CD8-positive, alpha-beta memory T cell (primary cell): ENCODE results near the gene ARID5B. TPM values are rescaled to one million over a fixed set of nuclear protein-coding genes. Genes with fewer than 3 reads are reported as not detected.

Experiments used
- CTCF ChIA-PET: fragments of 350-600 bp; sonication (Branson Sonifier 250); formaldehyde crosslinking; loops from one replicate; lab custom pipeline; 2021; ENCODE audit warnings: antibody characterized with exemption; lab: Charles Lee
- POLR2A ChIA-PET: fragments of 350-600 bp; sonication (Branson Sonifier 250); formaldehyde crosslinking; loops from one replicate; lab custom pipeline; 2021; ENCODE audit warnings: antibody characterized with exemption; lab: Charles Lee
- DNase-seq, 5 donors: peaks; one replicate each; pipeline versions ENCODE4 v3.0.0 to v3.0.0-alpha.2; 2020 to 2022; ENCODE audit warnings: mixed read lengths in 1 of 5
- H3K27ac ChIP-seq: one replicate; pipeline ENCODE4 v1.7.0; 2013; ENCODE audit warnings: low read depth, mild to moderate bottlenecking, low read length, moderate library complexity
- H3K27me3 ChIP-seq: 2 replicates; pipeline ENCODE4 v1.7.0; 2013; ENCODE audit warnings: low read length, mild to moderate bottlenecking; ENCODE audit not compliant: insufficient read depth, poor library complexity, severe bottlenecking
- H3K36me3 ChIP-seq: 2 replicates; pipeline ENCODE4 v1.7.0; 2013; ENCODE audit warnings: mild to moderate bottlenecking, low read length, moderate library complexity; ENCODE audit not compliant: insufficient read depth
- H3K4me1 ChIP-seq: 2 replicates; pipeline ENCODE4 v1.7.0; 2013; ENCODE audit warnings: mild to moderate bottlenecking, low read length, moderate library complexity; ENCODE audit not compliant: insufficient read depth
- H3K4me3 ChIP-seq: 2 replicates; pipeline ENCODE4 v1.7.0; 2013; ENCODE audit warnings: mild to moderate bottlenecking, low read length
- H3K9me3 ChIP-seq: 2 replicates; pipeline ENCODE4 v1.7.0; 2013; ENCODE audit warnings: mild to moderate bottlenecking, low read length
- H3K27ac Mint-ChIP-seq, 8 donors: one replicate each; pipeline ENCODE4 v1.8.0; 2020 to 2021; ENCODE audit warnings: mixed read lengths in 8 of 8, mild to moderate bottlenecking in 6 of 8, inconsistent platforms in 3 of 8, moderate library complexity in 3 of 8
- H3K27me3 Mint-ChIP-seq, 2 donors: one replicate each; pipeline ENCODE4 v1.8.0; 2020 to 2021; ENCODE audit warnings: mixed read lengths in 2 of 2, mild to moderate bottlenecking in 1 of 2, moderate library complexity in 1 of 2
- H3K36me3 Mint-ChIP-seq, 3 donors: one replicate each; pipeline ENCODE4 v1.8.0; 2020 to 2021; ENCODE audit warnings: mixed read lengths in 3 of 3, inconsistent platforms in 1 of 3, mild to moderate bottlenecking in 1 of 3
- H3K4me1 Mint-ChIP-seq, 3 donors: one replicate each; pipeline ENCODE4 v1.8.0; 2020 to 2021; ENCODE audit warnings: mixed read lengths in 3 of 3, inconsistent platforms in 1 of 3, mild to moderate bottlenecking in 1 of 3
- H3K4me3 Mint-ChIP-seq, 7 donors: one replicate each; pipeline ENCODE4 v1.8.0; 2020 to 2021; ENCODE audit warnings: mixed read lengths in 7 of 7, mild to moderate bottlenecking in 6 of 7, moderate library complexity in 4 of 7, inconsistent platforms in 2 of 7
- H3K9me3 Mint-ChIP-seq, 5 donors: one replicate each; pipeline ENCODE4 v1.8.0; 2020 to 2022; ENCODE audit warnings: mixed read lengths in 5 of 5, mild to moderate bottlenecking in 3 of 5, moderate library complexity in 2 of 5, inconsistent platforms in 1 of 5
- polyA plus RNA-seq: library from polyadenylated mRNA; unstranded; fragments of 300-500 nt; fragmentation: Illumina TruSeq; gene quantifications from one replicate; pipeline ENCODE4 v1.2.3, GENCODE V29; 2021
- total RNA-seq, 2 experiments: library from RNA; stranded (reverse); gene quantifications; one replicate each; pipeline ENCODE4 v1.2.3, GENCODE V29; 2021

The ARID5B gene
- total and polyA plus RNA-seq, 3 experiments from 2014 or later = 37.1 to 48.7 (median 38.4) TPM

DNA sequence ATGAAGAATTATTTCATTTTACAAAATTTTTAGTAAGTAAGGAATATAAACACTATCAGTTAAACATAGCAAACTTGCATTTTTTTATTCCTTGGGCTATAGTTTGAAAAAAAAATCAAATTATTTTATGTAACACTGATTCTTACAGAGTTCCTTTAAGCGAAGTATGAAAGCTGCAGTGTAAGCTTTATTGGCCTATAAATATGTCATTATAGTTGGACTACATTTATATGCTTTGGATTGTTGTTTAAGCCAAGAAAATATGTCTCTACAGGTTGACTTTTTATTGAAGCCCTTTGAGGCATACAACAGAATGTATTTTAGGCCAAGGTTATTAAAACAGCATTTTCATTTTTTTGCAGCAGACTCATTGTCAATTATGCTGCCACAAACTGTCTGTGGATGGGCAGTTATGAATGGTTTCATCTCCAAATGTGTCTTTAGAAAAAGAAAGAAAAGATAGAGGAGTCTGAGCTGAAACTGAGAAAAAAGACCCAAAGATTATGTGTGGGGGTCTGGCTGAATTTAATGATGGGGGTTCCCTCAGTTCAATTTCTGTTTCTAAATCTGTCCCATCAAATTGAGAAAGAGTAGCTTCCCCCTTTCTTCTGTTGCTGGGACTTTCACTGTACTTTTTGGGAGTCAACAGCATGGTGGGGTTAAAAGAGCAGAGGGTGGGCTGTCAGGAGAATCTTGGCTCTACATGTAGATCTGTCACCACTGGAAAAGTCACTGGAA lies 43.1 kb downstream of the ARID5B start:
- Mint-ChIP-seq H3K4me1 (peaks cover 46 to 66% (median 54%) of the 10 kb centered on the region in 3 donors), H3K27ac (peak overlapping the region; percentile 36 to 83 (median 74)), H3K27me3 (no peaks in the 10 kb centered on the region), H3K36me3 (peaks cover 0 to 56% (median 5%) of the 10 kb centered on the region in 3 donors), H3K9me3 (no peaks in the 10 kb centered on the region), H3K4me3 (peak overlapping the region in 1 of 7 donors; percentile 32)
- Histone ChIP-seq H3K4me1 (peaks cover 46% of the 10 kb centered on the region), H3K27me3 (no peaks in the 10 kb centered on the region), H3K9me3 (no peaks in the 10 kb centered on the region), H3K36me3 (peaks cover 6% of the 10 kb centered on the region), H3K27ac (no peak overlapping the region), H3K4me3 (no peak overlapping the region)
- POLR2A ChIA-PET = interaction anchor here (1.3 kb wide), 1 partner anchor 49 kb away, joined by 5 read pairs; no protein-coding TSS in a partner anchor
- DNase-seq = no peak
- CTCF ChIA-PET = interaction anchor here (1.3 to 4.0 kb wide), 4 partner anchors 11 to 94 kb away, joined by 3 to 16 read pairs (median 4); partner anchors contain the start of gene ARID5B

DNA sequence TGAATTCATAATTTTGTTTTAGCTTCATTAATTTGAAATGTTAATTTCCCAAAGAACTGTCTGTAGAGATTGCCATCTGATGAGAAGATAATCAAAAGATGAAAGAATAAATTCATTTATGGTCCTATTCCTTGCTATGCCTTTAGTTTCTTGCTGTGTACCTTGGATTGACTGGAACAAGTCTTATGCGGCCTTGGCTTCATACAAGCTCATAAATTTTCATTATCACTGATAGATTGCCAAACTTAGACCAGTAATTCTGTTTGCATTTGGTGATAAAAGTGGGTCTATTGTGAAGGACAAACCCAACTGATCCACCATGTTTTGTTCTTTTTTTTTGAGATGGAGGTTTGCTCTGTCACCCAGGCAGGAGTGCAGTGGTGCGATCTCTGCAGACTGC lies 48.2 kb downstream of the ARID5B start:
- Mint-ChIP-seq H3K27me3 (no peaks in the 10 kb centered on the region), H3K36me3 (peaks cover 0 to 63% (median 11%) of the 10 kb centered on the region in 3 donors), H3K4me1 (peaks cover 21 to 43% (median 30%) of the 10 kb centered on the region in 3 donors), H3K4me3 (no peak overlapping the region), H3K9me3 (no peaks in the 10 kb centered on the region), H3K27ac (no peak overlapping the region)
- Histone ChIP-seq H3K36me3 (peaks cover 6% of the 10 kb centered on the region), H3K9me3 (no peaks in the 10 kb centered on the region), H3K4me1 (peaks cover 10% of the 10 kb centered on the region), H3K27ac (no peak overlapping the region), H3K4me3 (no peak overlapping the region), H3K27me3 (no peaks in the 10 kb centered on the region)
- ChIA-PET CTCF (interaction anchor here (0.6 to 1.9 kb wide), 3 partner anchors 12 to 89 kb away, joined by 3 to 6 read pairs (median 5); no protein-coding TSS in a partner anchor), POLR2A (interaction anchor here (0.6 kb wide), 1 partner anchor 43 kb away, joined by 5 read pairs; no protein-coding TSS in a partner anchor)
- DNase-seq = no peak

DNA sequence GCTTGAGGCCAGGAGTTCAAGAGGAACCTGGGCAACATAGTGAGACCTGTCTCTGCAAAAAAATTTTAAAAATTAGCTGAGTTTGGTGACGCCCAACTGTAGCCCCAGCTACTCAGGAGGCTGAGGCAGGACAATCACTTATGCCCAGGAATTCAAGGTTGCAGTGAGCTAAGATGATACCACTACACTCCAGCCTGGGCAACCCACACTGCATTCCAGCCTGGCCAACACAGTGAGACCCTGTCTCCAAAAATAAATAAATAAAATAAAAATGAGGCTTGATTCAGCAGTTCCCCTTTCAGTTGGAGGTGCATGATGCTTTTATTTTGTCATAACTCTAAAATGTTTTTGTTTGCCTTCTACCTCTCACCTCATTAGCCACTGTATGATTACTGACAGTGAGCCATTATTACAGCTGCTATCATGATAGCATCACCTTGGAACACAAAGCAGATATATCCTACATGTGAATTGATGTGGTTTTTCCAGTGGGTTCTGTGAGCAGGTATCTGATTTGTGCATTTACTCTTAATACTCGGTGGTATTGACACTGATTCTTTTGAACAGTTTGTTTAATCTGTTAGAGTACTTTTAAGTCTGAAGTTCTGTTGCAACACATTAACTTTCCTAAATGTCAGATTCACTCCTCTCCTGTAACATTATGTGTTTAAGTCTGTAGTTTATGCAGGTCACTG lies 49.1 kb downstream of the ARID5B start:
- ChIA-PET CTCF (interaction anchor here (1.9 kb wide), 1 partner anchor 11 kb away, joined by 6 read pairs; no protein-coding TSS in a partner anchor), POLR2A (no interaction called here)
- H3K27ac ChIP-seq = no peak overlapping the region
- no peaks in the 10 kb centered on the region for H3K27me3 ChIP-seq
- no peak overlapping the region for H3K4me3 ChIP-seq
- peaks cover 6% of the 10 kb centered on the region for H3K36me3 ChIP-seq
- no peak for DNase-seq
- Mint-ChIP-seq H3K4me3 (no peak overlapping the region), H3K27me3 (no peaks in the 10 kb centered on the region), H3K36me3 (peaks cover 0 to 65% (median 13%) of the 10 kb centered on the region in 3 donors), H3K4me1 (peaks cover 18 to 41% (median 29%) of the 10 kb centered on the region in 3 donors), H3K9me3 (no peaks in the 10 kb centered on the region), H3K27ac (no peak overlapping the region)
- H3K9me3 ChIP-seq = no peaks in the 10 kb centered on the region
- peaks cover 8% of the 10 kb centered on the region for H3K4me1 ChIP-seq

DNA sequence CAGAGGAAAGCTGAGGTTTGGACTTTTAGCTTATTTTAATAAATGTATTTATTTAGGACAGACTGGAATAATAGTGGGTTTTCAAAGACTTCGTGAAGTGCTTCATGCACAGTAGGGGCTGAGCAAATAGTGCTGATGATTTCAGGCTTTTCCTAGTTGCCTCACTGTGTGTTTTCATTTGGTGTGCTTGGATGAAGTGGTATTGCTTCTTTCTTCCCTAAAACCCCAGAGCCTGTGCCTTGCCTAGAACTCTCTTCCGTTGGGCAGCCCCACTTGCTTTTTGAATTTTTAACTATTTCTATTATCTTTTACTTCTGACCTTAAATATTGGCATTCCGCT lies 49.6 kb downstream of the ARID5B start:
- no peak for DNase-seq
- peak overlapping the region in 2 of 8 donors; percentile 53 to 76 for H3K27ac Mint-ChIP-seq
- H3K36me3 Mint-ChIP-seq = peaks cover 0 to 63% (median 13%) of the 10 kb centered on the region in 3 donors
- POLR2A ChIA-PET = no interaction called here
- no peak overlapping the region for H3K4me3 Mint-ChIP-seq
- no peaks in the 10 kb centered on the region for H3K27me3 ChIP-seq
- no peaks in the 10 kb centered on the region for H3K9me3 ChIP-seq
- H3K4me1 ChIP-seq = peaks cover 8% of the 10 kb centered on the region
- CTCF ChIA-PET = interaction anchor here (1.0 to 1.9 kb wide), 2 partner anchors 10 to 17 kb away, joined by 3 to 6 read pairs; no protein-coding TSS in a partner anchor
- H3K4me1 Mint-ChIP-seq = peaks cover 18 to 41% (median 31%) of the 10 kb centered on the region in 3 donors
- H3K27ac ChIP-seq = no peak overlapping the region
- H3K36me3 ChIP-seq = peaks cover 6% of the 10 kb centered on the region
- H3K4me3 ChIP-seq = no peak overlapping the region
- H3K27me3 Mint-ChIP-seq = no peaks in the 10 kb centered on the region
- no peaks in the 10 kb centered on the region for H3K9me3 Mint-ChIP-seq

DNA sequence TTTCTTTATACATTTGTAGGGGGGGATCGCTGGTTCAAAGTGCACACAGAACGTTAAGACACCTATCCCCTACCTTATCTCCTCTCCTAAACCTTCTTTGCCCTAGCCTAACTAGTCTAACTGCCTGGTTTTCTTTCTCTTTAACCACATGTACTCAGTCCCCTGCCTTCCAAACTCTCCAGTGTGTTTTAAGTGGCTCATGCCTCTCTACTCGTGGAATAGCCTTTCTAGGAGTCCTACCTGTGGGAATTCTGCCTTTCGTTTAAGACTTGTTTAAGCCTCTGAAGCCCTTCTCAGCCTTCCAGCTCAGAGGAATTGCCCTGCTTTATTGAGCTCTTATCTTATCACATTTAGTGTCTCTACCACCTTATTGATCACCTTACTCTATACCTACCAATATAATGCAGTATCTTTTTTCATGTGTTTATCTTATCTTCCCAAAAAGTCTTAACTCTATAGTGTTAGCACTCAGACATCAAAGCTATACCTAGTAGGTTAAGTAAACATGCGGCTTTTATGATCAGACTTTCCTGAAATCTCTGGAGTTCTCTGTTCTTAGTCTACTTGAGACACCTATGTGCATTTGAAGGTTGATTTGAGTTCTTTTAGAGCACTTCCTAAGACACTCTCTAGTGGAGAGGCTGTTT lies 50.7 kb downstream of the ARID5B start:
- Histone ChIP-seq H3K4me3 (no peak overlapping the region), H3K36me3 (peaks cover 6% of the 10 kb centered on the region), H3K27ac (no peak overlapping the region), H3K9me3 (no peaks in the 10 kb centered on the region), H3K27me3 (no peaks in the 10 kb centered on the region), H3K4me1 (peaks cover 8% of the 10 kb centered on the region)
- Mint-ChIP-seq H3K4me3 (no peak overlapping the region), H3K9me3 (no peaks in the 10 kb centered on the region), H3K36me3 (peaks cover 0 to 59% (median 14%) of the 10 kb centered on the region in 3 donors), H3K4me1 (peaks cover 22 to 45% (median 39%) of the 10 kb centered on the region in 3 donors), H3K27ac (peak overlapping the region in 1 of 8 donors; percentile 13), H3K27me3 (no peaks in the 10 kb centered on the region)
- ChIA-PET CTCF (interaction anchor here (1.0 kb wide), 2 partner anchors 18 to 40 kb away, joined by 3 read pairs; no protein-coding TSS in a partner anchor), POLR2A (no interaction called here)
- DNase-seq = no peak

DNA sequence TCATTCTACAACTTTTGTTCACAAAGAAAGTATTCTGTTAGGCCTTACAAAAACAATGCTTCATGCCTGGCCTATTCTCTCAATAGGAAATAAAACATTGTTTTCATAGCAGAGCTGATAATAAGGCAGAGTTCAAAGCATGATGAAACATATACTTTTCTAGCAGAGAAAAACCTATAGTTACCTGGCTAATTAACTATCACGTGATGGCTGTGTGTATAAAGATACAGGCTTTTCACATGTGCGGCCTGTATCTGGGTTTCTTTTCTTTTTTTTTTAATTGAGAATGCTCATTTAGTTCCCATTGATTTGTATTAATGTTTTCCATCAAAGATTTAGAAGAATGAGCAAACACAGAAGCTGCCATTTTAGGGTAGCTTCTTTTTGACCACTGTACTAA lies 51.7 kb downstream of the ARID5B start:
- no peaks in the 10 kb centered on the region for H3K27me3 Mint-ChIP-seq
- H3K27ac ChIP-seq = no peak overlapping the region

DNA sequence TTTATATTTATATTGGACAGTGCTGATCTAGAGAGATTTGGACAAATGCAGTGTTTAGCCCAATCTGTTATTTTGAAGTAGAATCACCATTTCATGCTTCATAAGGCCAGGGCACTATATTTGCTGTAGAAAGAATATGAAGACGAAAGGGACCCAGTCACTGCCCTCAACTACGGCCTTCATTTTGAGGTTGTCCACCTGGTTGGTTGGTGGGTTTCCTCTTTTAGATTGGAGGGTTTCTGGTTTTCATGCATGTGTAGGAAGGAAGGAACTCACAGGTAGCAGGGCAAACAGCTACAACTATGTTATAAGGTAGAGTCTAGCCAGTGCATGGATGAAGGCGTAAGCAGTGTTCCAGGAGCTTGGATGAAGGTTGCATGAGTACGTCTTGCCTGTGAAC lies 56.3 kb downstream of the ARID5B start:
- Mint-ChIP-seq H3K27ac (peak overlapping the region in 2 of 8 donors; percentile 22 to 84), H3K27me3 (no peaks in the 10 kb centered on the region), H3K9me3 (no peaks in the 10 kb centered on the region), H3K36me3 (peaks cover 0 to 21% (median 11%) of the 10 kb centered on the region in 3 donors), H3K4me1 (peaks cover 36 to 70% (median 68%) of the 10 kb centered on the region in 3 donors), H3K4me3 (no peak overlapping the region)
- no peak for DNase-seq
- POLR2A ChIA-PET = no interaction called here
- Histone ChIP-seq H3K36me3 (no peaks in the 10 kb centered on the region), H3K4me1 (peaks cover 11% of the 10 kb centered on the region), H3K9me3 (no peaks in the 10 kb centered on the region), H3K27ac (no peak overlapping the region), H3K27me3 (no peaks in the 10 kb centered on the region), H3K4me3 (no peak overlapping the region)
- CTCF ChIA-PET = interaction anchor here (1.2 kb wide), 1 partner anchor 288 kb away, joined by 3 read pairs; no protein-coding TSS in a partner anchor

More for the DNA sequence above, 51.7 kb downstream of the ARID5B start:
- CTCF ChIA-PET = interaction anchor here (1.0 kb wide), 1 partner anchor 39 kb away, joined by 3 read pairs; no protein-coding TSS in a partner anchor
- Mint-ChIP-seq H3K9me3 (no peaks in the 10 kb centered on the region), H3K4me3 (no peak overlapping the region), H3K27ac (no peak overlapping the region), H3K4me1 (peaks cover 22 to 50% (median 45%) of the 10 kb centered on the region in 3 donors), H3K36me3 (peaks cover 0 to 56% (median 17%) of the 10 kb centered on the region in 3 donors)
- DNase-seq = no peak
- POLR2A ChIA-PET = no interaction called here
- H3K4me1 ChIP-seq = peaks cover 8% of the 10 kb centered on the region
- no peaks in the 10 kb centered on the region for H3K36me3 ChIP-seq
- no peaks in the 10 kb centered on the region for H3K9me3 ChIP-seq
- H3K27me3 ChIP-seq = no peaks in the 10 kb centered on the region
- no peak overlapping the region for H3K4me3 ChIP-seq
